ENCODE measurements around the gene XRCC6.
"Not testable (repeated sequence)": the region's sequence is repeated elsewhere in the genome, so short reads cannot be mapped to it uniquely, and the experiment has no call there.

XRCC6 gene

GRCh38 chr22:41621099-41621910 is at the start of gene XRCC6:
Gene XRCC6 (plus strand): TSS chr22:41621295. CDS start chr22:41622005, 710 bp downstream.
- peak; percentile 98 for DNase-seq (ENCODE audit: low read depth)

- no peak for DNase-seq (ENCODE audit: low read depth)
Measured at GRCh38 chr22:41571786-41572185, 49.3 kb upstream of the XRCC6 start.

GRCh38 chr22:41572305-41572704 is 48.8 kb upstream of the XRCC6 start:
- DNase-seq (ENCODE audit: low read depth) = not testable (repeated sequence)

- DNase-seq (ENCODE audit: low read depth) = no peak
Measured at GRCh38 chr22:41573677-41574076, 47.4 kb upstream of the XRCC6 start.

DNA sequence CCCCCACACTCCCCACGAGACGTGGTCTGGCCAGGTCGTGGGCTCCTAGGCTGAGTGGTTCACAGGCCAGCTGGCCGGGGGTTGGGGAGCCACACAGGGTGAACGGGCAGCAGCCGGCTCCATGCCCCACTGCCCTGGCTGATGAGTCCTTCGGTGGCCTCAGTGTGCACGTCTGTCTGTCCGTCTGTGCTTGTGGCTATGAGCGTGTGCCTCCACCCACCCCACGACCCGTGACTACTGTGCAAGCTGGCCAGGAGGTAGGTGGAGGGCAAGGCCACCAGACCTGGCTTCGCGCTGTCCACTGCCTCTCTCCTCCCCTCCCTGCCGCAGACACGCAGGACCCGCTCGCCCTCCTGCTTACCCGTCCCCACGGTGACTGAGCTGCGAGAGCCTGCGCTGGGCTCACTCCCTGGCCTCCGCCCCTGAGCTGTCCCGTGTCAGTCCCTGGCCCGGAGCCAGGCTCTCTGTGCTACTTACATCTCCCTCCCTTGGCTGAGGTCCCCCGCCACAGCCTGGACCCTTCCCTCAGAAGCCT is 46.2 kb upstream of the XRCC6 start:
- DNase-seq (ENCODE audit: low read depth) = no peak

- DNase-seq (ENCODE audit: low read depth) = no peak
Measured at GRCh38 chr22:41575533-41575932, 45.6 kb upstream of the XRCC6 start.

DNA sequence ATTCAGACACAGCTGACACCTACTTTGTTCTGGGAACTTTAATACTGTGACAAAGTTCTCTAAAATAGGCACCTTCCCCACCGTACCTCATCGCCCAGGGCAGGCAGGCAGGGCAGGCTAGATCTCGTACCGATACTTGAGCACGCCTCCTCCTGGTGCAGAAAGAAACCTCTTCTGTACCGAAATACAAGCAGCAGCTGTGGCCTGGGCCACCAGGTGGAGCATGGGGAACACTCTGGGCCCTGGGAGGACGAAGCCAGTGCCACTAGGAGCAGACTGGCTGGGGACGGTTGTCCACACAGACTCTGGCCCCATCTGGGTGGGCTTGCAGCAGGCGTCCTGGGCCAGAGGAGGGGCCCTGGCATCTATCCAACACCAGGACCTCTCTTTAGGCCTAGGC is 44.2 kb upstream of the XRCC6 start:
- no peak for DNase-seq (ENCODE audit: low read depth)

GRCh38 chr22:41578114-41578513 is 43.0 kb upstream of the XRCC6 start:
- DNase-seq (ENCODE audit: low read depth) = no peak

DNA sequence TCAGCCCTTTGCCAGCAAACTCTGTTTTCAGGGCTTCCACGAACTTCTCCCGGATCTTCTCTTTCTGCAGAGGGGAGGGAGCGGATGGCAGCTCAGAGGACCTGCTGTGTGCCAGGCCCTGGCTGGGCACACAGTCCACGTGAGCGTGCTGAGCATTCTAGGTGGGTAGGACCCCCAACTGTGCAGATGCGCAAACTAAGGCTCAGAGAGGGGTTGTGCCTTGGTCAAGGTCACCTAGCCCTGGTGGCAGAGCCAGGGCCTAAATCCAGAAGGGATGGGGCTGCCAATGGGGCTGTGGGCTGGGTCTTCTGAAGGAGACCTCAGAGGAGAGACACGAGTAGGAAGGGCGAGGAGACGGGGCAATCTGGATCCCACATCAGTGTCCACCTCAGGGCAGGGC is 42.3 kb upstream of the XRCC6 start:
- no peak for DNase-seq (ENCODE audit: low read depth)

- no peak for DNase-seq (ENCODE audit: low read depth)
Measured at GRCh38 chr22:41579297-41579996, 41.6 kb upstream of the XRCC6 start.

GRCh38 chr22:41579997-41580355 is 41.1 kb upstream of the XRCC6 start:
- DNase-seq (ENCODE audit: low read depth) = no peak

- no peak for DNase-seq (ENCODE audit: low read depth)
Measured at GRCh38 chr22:41582694-41583093, 38.4 kb upstream of the XRCC6 start.

DNA sequence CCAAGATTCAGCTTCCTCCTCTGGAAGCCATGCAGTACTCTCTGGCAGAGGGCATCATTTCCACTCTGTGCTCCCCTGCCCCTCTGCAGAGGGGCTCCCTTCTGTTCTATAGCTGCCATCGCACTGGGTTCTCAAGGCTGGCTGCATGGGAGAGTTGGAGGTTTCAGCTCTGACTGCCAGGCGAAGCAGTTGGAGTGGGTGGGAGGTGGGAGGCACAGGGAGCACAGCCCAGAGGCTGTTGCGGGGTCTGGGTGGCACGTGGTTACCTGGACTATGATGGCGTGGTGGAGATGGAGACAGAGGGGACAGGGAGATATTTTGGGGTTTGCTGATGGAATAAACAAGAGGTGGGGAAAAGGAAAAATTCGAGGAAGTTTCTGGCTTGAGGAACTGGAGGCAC is 36.2 kb upstream of the XRCC6 start:
- no peak for DNase-seq (ENCODE audit: low read depth)

- no peak for DNase-seq (ENCODE audit: low read depth)
Measured at GRCh38 chr22:41585898-41586297, 35.2 kb upstream of the XRCC6 start.

GRCh38 chr22:41587347-41587723 is 33.8 kb upstream of the XRCC6 start:
- no peak for DNase-seq (ENCODE audit: low read depth)

DNA sequence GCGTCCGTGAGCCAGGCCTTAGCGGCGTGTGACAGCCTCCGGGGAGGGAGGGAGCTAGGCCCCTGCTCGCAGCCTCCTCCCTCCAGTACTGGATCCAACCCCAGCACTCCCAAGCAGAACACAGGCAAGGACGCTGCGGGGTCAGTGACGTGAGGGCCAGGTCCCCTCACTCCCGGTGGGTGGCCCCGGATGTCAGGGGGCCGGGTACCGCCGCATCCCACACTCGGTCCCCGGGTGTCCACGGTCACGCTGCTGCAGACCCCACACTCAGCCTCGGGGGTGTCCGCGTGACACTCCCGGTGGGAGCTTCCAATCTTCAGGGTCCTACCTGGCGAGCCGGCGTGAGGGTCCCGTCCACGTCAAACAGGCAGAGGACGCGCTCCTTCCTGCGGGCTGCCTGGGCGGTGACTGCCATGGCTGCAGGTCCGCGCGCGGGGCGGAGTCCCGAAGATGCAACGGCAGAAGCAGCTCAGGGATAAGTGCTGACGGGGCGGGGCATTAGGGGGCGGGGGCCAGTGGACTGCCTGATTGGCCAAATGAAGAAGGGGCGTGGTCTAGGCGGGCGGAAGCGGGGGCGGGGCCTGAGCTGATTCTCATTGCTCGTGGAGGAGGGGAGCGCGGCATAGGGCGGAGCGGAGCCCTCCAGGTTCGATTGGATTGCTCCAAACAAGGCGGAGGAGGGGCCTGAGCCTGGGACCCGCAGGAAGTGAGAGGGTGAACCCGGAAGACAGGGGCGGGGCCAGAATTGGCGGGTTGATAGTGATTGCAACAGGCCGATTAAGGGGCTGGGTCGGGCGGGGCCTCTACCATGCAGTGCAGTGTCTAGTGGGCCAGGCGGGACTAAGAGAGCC is 31.5 kb upstream of the XRCC6 start, which contains the start of gene PMM1:
PMM1 (minus strand) TSS at position 450 of the 851 bp plus-strand sequence; CDS start at position 415, 35 bp downstream.
- DNase-seq (ENCODE audit: low read depth) = peak; percentile 97

DNA sequence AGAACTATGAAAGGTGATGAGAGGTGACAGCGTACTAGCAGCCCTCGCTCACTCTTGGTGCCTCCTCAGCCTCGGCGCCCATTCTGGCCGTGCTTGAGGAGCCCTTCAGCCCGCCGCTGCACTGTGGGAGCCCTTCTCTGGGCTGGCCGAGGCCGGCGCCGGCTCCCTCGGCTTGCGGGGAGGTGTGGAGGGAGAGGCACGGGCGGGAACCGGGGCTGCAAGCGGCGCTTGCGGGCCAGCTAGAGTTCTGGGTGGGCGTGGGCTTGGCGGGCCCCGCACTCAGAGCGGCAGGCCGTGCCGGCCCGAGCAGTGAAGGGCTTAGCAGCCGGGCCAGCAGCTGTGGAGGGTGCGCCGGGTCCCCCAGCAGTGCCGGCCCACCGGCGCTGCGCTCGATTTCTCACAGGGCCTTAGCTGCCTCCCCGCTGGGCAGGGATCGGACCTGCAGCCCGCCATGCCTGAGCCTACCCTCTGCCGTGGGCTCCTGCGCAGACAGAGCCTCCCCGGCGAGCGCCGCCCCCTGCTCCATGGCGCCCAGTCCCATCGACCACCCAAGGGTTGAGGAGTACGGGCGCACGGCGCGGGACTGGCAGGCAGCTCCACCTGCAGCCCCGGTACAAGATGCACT is 27.6 kb upstream of the XRCC6 start:
- not testable (repeated sequence) for DNase-seq (ENCODE audit: low read depth)

DNA sequence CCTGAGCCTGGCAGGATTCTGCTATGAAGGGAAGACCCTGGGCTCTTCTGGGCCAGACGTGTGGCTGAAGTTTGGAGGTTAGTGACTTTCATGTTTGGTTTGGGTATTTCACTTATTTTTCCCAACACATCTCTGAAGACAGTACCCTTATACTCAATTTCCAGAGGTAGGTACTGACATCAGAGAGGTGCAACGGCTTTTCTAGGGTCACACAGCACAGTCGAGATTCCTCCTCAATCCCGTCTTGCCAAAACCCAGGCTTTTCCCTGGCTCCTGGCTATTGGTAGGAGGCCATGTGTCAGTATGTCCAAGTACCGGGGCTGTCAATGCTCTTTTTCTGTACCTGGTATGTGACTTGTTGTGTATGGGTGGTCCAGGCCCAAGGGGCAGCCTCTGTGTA is 25.4 kb upstream of the XRCC6 start:
- DNase-seq (ENCODE audit: low read depth) = no peak

DNA sequence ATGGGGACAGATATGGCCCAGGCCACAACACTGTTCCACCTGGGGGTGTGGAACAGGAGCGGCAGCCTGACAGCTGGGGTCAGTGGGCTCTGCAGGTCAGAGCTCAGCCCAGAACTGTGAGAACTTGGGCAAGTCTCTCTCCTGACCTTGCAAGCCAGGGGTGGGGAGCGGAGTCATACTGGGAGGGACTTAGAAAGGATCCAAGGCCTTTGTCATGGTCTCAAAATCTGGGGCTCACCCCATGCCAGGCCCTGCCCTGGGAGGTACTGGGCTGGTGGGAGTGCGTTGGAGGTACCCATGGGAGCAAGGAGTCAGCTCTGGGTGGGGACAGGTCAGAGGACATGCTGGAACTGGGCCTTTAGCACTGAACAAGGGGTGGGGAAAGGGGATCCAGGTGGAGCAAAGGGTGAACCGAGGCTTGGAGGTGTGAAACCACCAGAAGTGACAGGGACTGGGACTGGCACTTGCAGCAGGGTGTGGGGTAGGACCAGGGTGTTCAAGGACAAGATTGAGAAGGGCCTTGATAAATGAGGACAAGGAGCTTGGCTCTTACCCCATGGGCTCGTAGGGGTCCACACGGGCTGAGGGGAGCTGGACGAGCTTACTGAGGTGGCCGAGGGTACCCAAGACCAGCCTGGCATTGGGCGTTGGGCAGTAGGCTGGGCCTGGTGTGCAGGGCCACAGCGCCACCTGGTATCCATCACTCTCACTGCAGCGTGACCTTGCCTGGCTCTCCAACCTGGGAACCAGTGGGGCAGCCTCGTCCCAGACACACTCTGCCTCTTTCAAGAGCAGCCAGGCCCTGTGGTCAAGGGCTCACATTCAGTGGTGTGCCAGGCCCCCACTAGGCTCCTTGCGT is 24.1 kb upstream of the XRCC6 start:
- no peak for DNase-seq (ENCODE audit: low read depth)

DNA sequence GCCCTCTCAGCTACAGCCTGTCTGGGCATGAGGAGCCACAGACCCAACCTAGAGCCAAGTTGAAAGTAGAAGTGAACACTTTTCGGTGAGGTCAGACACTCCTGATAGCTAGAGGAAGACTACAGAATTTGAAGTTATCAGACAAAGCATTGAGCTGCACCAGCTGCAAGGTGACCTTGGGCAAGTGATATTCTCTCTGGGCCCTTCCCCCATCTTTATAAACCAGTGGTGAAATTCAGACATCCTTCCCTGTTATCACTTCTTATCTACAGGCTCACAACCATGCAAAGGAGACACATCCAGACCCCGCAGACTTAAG is 23.5 kb upstream of the XRCC6 start:
- DNase-seq (ENCODE audit: low read depth) = no peak

- DNase-seq (ENCODE audit: low read depth) = peak; percentile 52
Measured at GRCh38 chr22:41598081-41598480, 23.0 kb upstream of the XRCC6 start.
